Fibroblast of lung (primary cell): ENCODE data around the gene RUFY3.

Experiments used
- EZH2 ChIP-seq: IDR thresholded peaks from 2 replicates; pipeline ENCODE4 v1.5.1; 2012; ENCODE audit warnings: low read length, control low read depth, mild to moderate bottlenecking; ENCODE audit errors: missing control alignments
- TF ChIP-seq, protein P1 (sequence below), 2 donors: IDR thresholded peaks in 1 of 2; conservative IDR thresholded peaks in 1 of 2; 1 replicate in 1 of 2; 2 replicates in 1 of 2; pipeline ENCODE4 v1.5.1; 2011 to 2012; ENCODE audit warnings: low read length in 2 of 2, control low read depth in 1 of 2, inconsistent platforms in 1 of 2, low read depth in 1 of 2, mild to moderate bottlenecking in 1 of 2

DNA sequence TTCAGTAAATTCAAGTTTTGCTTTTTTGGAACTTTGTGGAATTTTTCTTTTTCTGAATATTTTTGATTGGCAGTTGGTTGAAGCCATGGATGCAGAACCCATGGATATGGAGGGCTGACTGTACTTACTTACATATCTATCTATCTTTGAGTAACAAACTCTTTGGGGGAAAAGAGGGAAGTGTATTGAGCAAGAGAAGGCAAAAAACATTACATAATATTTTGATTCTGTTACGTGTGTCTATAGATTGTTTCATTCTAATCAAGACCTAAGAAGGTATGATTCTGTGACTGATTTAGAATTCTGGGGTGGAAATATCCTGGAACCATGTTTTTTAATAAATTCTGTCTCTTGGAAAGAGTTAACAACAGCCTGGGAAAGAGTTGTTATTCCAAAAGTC lies 86.4 kb downstream of the RUFY3 start:
- TF ChIP-seq, protein P1, sequence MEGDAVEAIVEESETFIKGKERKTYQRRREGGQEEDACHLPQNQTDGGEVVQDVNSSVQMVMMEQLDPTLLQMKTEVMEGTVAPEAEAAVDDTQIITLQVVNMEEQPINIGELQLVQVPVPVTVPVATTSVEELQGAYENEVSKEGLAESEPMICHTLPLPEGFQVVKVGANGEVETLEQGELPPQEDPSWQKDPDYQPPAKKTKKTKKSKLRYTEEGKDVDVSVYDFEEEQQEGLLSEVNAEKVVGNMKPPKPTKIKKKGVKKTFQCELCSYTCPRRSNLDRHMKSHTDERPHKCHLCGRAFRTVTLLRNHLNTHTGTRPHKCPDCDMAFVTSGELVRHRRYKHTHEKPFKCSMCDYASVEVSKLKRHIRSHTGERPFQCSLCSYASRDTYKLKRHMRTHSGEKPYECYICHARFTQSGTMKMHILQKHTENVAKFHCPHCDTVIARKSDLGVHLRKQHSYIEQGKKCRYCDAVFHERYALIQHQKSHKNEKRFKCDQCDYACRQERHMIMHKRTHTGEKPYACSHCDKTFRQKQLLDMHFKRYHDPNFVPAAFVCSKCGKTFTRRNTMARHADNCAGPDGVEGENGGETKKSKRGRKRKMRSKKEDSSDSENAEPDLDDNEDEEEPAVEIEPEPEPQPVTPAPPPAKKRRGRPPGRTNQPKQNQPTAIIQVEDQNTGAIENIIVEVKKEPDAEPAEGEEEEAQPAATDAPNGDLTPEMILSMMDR (conservative IDR thresholded peaks at IDR 0.05 in 1 of 2, IDR thresholded peaks at IDR 0.05 in 1 of 2; ENCODE audit: low read depth in 1 of 2, low read length in 2 of 2), result no peak
- TF ChIP-seq EZH2, result no peak
